GM23338 (cell line): Measurements from ENCODE around the gene KCNN2.

Source experiments
- CREB1 ChIP-seq: fragments of 250-450 bp; sonication (Bioruptor Pico); IDR thresholded peaks from 2 replicates; pipeline ENCODE4 v1.5.0; 2020; ENCODE audit warnings: low read depth, mild to moderate bottlenecking, moderate library complexity
- CTCF ChIP-seq, 2 experiments: fragments of 200-600 bp in 1 of 2; sonication (generic) in 1 of 2; conservative IDR thresholded peaks; 2 replicates each; pipeline versions ENCODE4 v1.5.1 to v1.6.1; 2016 to 2017; ENCODE audit warnings: antibody characterized with exemption in 2 of 2, low read depth in 2 of 2, mild to moderate bottlenecking in 2 of 2, moderate library complexity in 1 of 2
- EZH2 ChIP-seq: fragments of 200-600 bp; sonication (generic); IDR thresholded peaks from one replicate; pipeline ENCODE4 v1.8.0; 2017; ENCODE audit warnings: antibody characterized with exemption, mild to moderate bottlenecking, low read depth; ENCODE audit not compliant: unreplicated experiment
- EZH2phosphoT487 ChIP-seq: fragments of 200-600 bp; sonication (generic); IDR thresholded peaks from one replicate; pipeline ENCODE4 v1.8.1; 2018; ENCODE audit warnings: antibody characterized with exemption; ENCODE audit not compliant: unreplicated experiment
- JUNB ChIP-seq: IDR thresholded peaks from one replicate; pipeline ENCODE4 v1.6.1; 2016; ENCODE audit warnings: antibody characterized with exemption; ENCODE audit not compliant: unreplicated experiment
- POLR2AphosphoS5 ChIP-seq: IDR thresholded peaks from 2 replicates; pipeline ENCODE4 v1.6.1; 2016; ENCODE audit warnings: antibody characterized with exemption, low read depth
- REST ChIP-seq: IDR thresholded peaks from one replicate; pipeline ENCODE4 v1.6.1; 2018; ENCODE audit warnings: antibody characterized with exemption; ENCODE audit not compliant: unreplicated experiment
- ZNF114 ChIP-seq: fragments of 250-450 bp; sonication (Bioruptor Pico); IDR thresholded peaks from 2 replicates; pipeline ENCODE4 v1.5.0; 2020; ENCODE audit warnings: mild to moderate bottlenecking, moderate library complexity
- ZNF462 ChIP-seq: fragments of 250-450 bp; sonication (Bioruptor Pico); IDR thresholded peaks from 2 replicates; pipeline ENCODE4 v1.5.0; 2020; ENCODE audit warnings: mild to moderate bottlenecking, moderate library complexity

- TF ChIP-seq EZH2 (no peak), CTCF (conservative IDR thresholded peaks at IDR 0.05; ENCODE audit: low read depth in 2 of 2) (peak; percentile 42 to 58), REST (no peak), POLR2AphosphoS5 (no peak), JUNB (no peak), EZH2phosphoT487 (no peak), CREB1 (CRISPR knock-in tag) (no peak), ZNF462 (CRISPR knock-in tag) (no peak), ZNF114 (CRISPR knock-in tag) (no peak)
Observed at GRCh38 chr5:114447084-114447773, 85.4 kb downstream of the KCNN2 start.
